ENCODE results near the gene FAM200A. TPM values are rescaled to one million over a fixed set of nuclear protein-coding genes. Genes with fewer than 3 reads are reported as not detected.
"Not testable (repeated sequence)": the region's sequence is repeated elsewhere in the genome, so short reads cannot be mapped to it uniquely, and the experiment has no call there.

Gene FAM200A
- total and polyA plus RNA-seq, 2 experiments from 2014 or later, result 7.7 to 7.9 TPM

DNA sequence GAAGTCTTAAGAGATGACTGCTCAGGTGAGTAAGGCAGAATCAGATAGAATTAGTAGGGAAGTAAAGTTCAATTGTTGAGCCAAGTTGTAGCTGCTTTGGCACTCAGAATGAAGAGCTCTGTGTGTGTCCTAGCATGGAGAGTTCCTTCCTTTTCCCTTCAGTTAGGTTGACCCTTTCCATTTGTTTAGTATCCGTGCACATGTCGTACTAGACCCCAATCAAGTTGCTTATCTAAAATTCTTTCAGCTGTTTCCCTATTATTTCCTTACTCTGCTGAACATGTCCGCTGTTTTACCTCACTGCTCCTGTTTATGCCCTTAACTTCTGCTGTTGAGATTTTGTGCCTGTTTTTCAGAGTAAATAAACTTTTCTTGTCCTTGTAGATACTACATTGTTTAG, 19.9 kb upstream of the FAM200A start (continued):
- TF ChIP-seq, protein P1, sequence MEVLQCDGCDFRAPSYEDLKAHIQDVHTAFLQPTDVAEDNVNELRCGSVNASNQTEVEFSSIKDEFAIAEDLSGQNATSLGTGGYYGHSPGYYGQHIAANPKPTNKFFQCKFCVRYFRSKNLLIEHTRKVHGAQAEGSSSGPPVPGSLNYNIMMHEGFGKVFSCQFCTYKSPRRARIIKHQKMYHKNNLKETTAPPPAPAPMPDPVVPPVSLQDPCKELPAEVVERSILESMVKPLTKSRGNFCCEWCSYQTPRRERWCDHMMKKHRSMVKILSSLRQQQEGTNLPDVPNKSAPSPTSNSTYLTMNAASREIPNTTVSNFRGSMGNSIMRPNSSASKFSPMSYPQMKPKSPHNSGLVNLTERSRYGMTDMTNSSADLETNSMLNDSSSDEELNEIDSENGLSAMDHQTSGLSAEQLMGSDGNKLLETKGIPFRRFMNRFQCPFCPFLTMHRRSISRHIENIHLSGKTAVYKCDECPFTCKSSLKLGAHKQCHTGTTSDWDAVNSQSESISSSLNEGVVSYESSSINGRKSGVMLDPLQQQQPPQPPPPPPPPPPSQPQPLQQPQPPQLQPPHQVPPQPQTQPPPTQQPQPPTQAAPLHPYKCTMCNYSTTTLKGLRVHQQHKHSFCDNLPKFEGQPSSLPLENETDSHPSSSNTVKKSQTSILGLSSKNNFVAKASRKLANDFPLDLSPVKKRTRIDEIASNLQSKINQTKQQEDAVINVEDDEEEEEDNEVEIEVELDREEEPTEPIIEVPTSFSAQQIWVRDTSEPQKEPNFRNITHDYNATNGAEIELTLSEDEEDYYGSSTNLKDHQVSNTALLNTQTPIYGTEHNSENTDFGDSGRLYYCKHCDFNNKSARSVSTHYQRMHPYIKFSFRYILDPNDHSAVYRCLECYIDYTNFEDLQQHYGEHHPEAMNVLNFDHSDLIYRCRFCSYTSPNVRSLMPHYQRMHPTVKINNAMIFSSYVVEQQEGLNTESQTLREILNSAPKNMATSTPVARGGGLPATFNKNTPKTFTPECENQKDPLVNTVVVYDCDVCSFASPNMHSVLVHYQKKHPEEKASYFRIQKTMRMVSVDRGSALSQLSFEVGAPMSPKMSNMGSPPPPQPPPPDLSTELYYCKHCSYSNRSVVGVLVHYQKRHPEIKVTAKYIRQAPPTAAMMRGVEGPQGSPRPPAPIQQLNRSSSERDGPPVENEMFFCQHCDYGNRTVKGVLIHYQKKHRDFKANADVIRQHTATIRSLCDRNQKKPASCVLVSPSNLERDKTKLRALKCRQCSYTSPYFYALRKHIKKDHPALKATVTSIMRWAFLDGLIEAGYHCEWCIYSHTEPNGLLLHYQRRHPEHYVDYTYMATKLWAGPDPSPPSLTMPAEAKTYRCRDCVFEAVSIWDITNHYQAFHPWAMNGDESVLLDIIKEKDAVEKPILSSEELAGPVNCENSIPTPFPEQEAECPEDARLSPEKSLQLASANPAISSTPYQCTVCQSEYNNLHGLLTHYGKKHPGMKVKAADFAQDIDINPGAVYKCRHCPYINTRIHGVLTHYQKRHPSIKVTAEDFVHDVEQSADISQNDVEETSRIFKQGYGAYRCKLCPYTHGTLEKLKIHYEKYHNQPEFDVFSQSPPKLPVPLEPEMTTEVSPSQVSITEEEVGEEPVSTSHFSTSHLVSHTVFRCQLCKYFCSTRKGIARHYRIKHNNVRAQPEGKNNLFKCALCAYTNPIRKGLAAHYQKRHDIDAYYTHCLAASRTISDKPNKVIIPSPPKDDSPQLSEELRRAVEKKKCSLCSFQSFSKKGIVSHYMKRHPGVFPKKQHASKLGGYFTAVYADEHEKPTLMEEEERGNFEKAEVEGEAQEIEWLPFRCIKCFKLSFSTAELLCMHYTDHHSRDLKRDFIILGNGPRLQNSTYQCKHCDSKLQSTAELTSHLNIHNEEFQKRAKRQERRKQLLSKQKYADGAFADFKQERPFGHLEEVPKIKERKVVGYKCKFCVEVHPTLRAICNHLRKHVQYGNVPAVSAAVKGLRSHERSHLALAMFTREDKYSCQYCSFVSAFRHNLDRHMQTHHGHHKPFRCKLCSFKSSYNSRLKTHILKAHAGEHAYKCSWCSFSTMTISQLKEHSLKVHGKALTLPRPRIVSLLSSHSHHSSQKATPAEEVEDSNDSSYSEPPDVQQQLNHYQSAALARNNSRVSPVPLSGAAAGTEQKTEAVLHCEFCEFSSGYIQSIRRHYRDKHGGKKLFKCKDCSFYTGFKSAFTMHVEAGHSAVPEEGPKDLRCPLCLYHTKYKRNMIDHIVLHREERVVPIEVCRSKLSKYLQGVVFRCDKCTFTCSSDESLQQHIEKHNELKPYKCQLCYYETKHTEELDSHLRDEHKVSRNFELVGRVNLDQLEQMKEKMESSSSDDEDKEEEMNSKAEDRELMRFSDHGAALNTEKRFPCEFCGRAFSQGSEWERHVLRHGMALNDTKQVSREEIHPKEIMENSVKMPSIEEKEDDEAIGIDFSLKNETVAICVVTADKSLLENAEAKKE (CRISPR knock-in tag; IDR thresholded peaks at IDR 0.05), result no peak
- TF ChIP-seq EZH2phosphoT487 (IDR thresholded peaks at IDR 0.05; ENCODE audit: unreplicated experiment), result no peak

DNA sequence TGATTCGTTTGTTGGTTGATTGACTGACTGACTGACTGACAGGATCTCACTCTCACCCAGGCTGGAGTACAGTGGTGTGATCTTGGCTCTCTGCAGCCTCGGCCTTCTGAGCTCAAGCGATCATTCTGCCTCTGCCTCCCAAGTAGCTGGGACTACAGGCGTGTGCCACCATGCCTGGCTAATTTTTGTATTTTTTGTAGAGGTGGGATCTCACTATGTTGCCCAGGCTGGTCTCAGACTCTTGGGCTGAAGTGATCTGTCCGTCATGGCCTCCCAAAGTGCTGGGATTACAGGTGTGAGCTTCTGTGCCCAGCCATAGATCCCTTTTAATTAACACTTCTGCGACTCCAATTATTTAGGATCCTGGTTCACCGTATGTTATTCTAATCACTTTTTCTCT, 16.9 kb upstream of the FAM200A start:
- H2AFZ ChIP-seq; H3K4me1 ChIP-seq (ENCODE audit: insufficient read depth); DNase-seq (ENCODE audit: low spot score); H3K4me3 ChIP-seq; H3K4me1 Mint-ChIP-seq; ATAC-seq; H3K27ac ChIP-seq (ENCODE audit: low read depth); H3K4me3 Mint-ChIP-seq; H3K27ac Mint-ChIP-seq; H3K27me3 Mint-ChIP-seq (ENCODE audit: insufficient read depth, low read depth, poor library complexity); H3F3A ChIP-seq (replicated peaks; ENCODE audit: low read depth); H3K27me3 ChIP-seq (ENCODE audit: insufficient read depth); H3K4me2 ChIP-seq; H4K20me1 ChIP-seq (replicated peaks; ENCODE audit: insufficient read depth); H3K9me2 ChIP-seq (ENCODE audit: insufficient read depth); H3K9me3 Mint-ChIP-seq: not testable (repeated sequence)
- peaks cover 58% of the 10 kb centered on the region for H3K36me3 Mint-ChIP-seq (ENCODE audit: low read depth)
- peaks cover 31% of the 10 kb centered on the region for H3K36me3 ChIP-seq (ENCODE audit: insufficient read depth)
- peaks cover 21% of the 10 kb centered on the region; the same call in 1 of the 2 replicates for H3K79me2 ChIP-seq (replicated peaks; ENCODE audit: insufficient read depth)

DNA sequence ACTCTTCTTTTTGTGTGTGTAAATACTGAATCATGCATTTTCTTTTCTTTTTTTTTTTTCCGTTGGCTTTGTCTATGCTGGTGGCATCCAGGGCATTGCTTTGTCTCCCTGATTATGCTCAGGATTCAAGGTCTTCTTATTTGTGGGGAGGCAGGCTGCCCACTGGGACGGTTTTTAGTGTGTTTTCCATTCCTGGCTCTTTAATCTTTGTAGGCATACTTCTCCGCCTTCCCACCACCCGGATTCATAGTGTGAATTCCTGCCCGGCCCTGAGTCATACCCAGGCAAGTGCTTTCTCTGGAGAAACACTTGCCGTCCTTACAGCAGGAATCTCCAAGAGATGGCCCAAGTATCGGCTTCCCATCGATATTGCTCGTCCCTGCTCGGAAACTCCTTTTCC, 11.7 kb upstream of the FAM200A start:
- Histone ChIP-seq H3K79me2 (replicated peaks; ENCODE audit: insufficient read depth) (peaks cover 44% of the 10 kb centered on the region), H4K20me1 (replicated peaks; ENCODE audit: insufficient read depth) (peaks cover 23% of the 10 kb centered on the region), H3K4me3 (no peak overlapping the region), H3K27ac (ENCODE audit: low read depth) (no peak overlapping the region), H3K4me2 (no peak overlapping the region), H3K36me3 (ENCODE audit: insufficient read depth) (peaks cover 35% of the 10 kb centered on the region), H3K9me2 (ENCODE audit: insufficient read depth) (no peaks in the 10 kb centered on the region), H3K4me1 (ENCODE audit: insufficient read depth) (no peaks in the 10 kb centered on the region), H3F3A (replicated peaks; ENCODE audit: low read depth) (peaks cover 19% of the 10 kb centered on the region; the same call in 1 of the 2 replicates), H3K27me3 (ENCODE audit: insufficient read depth) (no peaks in the 10 kb centered on the region), H2AFZ (no peak overlapping the region)
- ATAC-seq, result no peak
- Mint-ChIP-seq H3K9me3 (no peaks in the 10 kb centered on the region), H3K4me3 (no peak overlapping the region), H3K27ac (no peak overlapping the region), H3K4me1 (no peaks in the 10 kb centered on the region), H3K27me3 (ENCODE audit: insufficient read depth, low read depth, poor library complexity) (peaks cover 6% of the 10 kb centered on the region), H3K36me3 (ENCODE audit: low read depth) (peaks cover 53% of the 10 kb centered on the region)
- no peak for DNase-seq (ENCODE audit: low spot score)
- TF ChIP-seq ZNF331 (CRISPR knock-in tag; IDR thresholded peaks at IDR 0.05; ENCODE audit: low read depth) (no peak), POLR2AphosphoS5 (IDR thresholded peaks at IDR 0.05; ENCODE audit: low read depth) (no peak), EZH2phosphoT487 (IDR thresholded peaks at IDR 0.05; ENCODE audit: unreplicated experiment) (no peak)
- TF ChIP-seq, protein P2, sequence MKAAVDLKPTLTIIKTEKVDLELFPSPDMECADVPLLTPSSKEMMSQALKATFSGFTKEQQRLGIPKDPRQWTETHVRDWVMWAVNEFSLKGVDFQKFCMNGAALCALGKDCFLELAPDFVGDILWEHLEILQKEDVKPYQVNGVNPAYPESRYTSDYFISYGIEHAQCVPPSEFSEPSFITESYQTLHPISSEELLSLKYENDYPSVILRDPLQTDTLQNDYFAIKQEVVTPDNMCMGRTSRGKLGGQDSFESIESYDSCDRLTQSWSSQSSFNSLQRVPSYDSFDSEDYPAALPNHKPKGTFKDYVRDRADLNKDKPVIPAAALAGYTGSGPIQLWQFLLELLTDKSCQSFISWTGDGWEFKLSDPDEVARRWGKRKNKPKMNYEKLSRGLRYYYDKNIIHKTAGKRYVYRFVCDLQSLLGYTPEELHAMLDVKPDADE (IDR thresholded peaks at IDR 0.05), result no peak

Data from GM23338 (cell line).